Activated CD4-positive, CD25-positive, alpha-beta regulatory T cell (primary cell): ENCODE measurements around the gene PIP.
"Not testable (repeated sequence)": the region's sequence is repeated elsewhere in the genome, so short reads cannot be mapped to it uniquely, and the experiment has no call there.

Experiments used
- DNase-seq, 4 experiments: peaks; one replicate each; lab custom pipeline; 2025; lab: John Stamatoyannopoulos, UW

The PIP gene, protein sequence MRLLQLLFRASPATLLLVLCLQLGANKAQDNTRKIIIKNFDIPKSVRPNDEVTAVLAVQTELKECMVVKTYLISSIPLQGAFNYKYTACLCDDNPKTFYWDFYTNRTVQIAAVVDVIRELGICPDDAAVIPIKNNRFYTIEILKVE

DNA sequence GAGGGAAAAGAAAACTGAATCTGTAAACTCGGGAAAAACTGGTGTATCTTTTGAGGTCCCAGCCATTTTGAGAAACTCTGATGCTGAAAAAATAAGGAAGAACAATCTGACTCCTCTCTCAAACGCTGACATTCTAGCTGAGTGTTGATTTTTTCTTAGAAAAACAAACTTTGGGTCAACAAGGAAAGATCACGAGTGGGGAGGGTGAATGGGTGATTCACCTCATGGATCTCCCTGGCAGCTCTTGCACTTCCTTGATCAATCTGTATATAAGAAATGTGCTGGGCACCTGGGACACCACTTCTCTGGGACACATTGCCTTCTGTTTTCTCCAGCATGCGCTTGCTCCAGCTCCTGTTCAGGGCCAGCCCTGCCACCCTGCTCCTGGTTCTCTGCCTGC is at the start of gene PIP:
PIP (plus strand) TSS at position 297 of the 400 bp plus-strand sequence; CDS start at position 337, 40 bp downstream.
- no peak for DNase-seq

DNA sequence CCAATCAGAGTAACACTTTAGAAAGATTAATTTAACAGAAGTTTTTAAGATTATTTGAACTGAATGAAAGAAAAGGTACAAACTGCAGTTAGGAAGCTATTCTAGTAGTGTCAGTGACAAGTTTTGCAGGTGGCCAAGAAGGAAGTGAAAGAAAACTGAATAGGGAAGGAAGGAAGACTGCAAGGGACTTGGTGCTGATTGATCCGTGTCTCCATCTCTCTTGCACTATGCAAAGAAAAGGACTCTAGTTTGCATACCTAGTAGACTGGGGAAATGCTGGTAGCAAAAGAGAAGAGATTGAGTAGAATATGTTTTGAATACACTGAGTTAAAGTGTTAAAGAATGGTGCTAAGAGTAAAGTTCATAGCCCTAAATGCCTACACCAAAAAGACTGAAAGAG is 46.8 kb upstream of the PIP start:
- no peak for DNase-seq

DNA sequence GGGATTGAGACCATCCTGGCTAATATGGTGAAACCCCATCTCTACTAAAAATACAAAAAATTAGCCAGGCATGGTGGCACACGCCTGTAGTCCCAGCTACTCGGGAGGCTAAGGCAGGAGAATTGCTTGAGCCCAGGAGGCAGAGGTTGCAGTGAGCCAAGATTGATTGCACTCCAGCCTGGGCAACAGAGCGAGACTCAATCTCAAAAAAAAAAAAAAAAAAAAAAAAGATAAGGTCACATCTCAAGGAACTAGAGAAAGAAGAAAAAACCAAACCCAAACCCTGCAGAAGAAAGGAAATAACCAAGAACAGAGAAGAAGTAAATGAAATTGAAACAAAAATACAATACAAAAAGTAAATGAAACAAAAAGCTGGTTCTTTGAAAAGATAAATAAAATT is 46.3 kb upstream of the PIP start:
- DNase-seq, result not testable (repeated sequence)

DNA sequence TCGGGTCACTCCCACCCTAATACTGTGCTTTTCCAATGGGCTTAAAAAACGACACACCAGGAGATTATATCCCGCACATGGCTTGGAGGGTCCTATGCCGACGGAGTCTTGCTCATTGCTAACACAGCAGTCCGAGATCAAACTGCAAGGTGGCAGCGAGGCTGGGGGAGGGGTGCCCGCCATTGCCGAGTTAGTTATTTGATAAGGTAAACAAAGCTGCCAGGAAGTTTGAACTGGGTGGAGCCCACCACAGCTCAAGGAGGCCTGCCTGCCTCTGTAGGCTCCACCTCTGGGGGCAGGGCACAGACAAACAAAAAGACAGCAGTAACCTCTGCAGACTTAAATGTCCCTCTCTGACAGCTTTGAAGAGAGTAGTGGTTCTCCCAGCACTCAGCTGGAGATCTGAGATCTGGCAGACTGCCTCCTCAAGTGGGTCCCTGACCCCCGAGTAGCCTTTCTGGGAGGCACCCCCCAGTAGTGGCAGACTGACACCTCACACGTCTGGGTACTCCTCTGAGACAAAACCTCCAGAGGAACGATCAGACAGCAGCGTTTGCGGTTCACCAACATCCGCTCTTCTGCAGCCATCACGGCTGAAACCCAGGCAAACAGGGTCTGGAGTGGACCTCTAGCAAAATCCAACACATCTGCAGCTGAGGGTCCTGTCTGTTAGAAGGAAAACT is 43.2 kb upstream of the PIP start:
- not testable (repeated sequence) for DNase-seq

DNA sequence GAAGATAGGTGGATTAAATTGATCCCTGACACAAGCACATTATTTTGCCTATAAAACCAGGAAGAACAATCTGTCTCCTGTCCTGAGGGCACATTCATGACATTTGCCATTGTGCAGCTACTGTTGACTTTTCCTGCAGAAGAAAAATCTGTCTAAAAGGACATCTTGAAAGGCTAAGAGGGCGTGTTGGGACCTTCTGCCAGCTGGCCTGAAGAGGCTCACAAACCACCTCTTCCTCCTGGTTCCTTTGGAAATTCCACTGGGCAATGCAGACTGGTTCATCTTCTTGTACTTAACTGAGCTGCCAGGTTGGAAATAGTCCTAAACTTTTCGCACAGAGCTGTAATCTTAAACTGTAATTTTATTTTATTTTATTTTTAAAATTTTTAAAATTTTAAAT is 35.7 kb upstream of the PIP start:
- DNase-seq, result no peak

DNA sequence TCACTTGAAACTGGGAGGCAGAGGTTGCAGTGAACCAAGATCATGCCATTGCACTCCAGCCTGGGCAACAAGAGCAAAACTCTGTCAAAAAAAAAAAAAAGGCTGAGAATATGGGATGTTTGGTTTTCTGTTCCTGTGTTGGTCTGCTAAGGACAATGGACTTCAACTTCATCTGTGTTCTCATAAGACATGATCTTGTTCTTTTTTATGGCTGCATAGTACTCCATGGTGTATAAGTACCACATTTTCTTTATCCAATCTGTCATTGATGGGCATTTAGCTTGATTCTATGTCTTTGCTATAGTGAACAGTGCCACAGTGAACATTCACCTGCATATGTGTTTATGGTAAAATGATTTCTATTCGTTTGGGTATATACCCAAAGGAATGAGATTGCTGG is 32.3 kb upstream of the PIP start:
- DNase-seq, result not testable (repeated sequence)

DNA sequence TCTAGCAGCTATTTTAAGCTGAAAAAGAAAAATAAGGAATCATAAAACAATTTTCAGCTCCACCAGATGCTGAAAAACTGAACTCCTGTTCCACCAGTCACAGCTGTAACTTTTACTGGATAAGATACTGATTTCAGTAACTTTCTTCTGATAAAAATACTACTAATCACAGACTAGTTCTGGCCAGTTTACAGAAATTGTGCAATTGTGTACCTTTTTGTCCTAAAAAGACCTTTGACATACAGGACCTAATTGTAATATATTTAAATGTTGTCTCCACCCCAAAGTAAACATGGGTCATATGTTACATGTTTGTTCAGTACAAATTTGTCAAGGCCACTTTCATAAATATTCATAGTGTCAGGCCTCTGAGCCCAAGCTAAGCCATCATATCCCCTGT is 27.1 kb upstream of the PIP start:
- DNase-seq, result no peak

DNA sequence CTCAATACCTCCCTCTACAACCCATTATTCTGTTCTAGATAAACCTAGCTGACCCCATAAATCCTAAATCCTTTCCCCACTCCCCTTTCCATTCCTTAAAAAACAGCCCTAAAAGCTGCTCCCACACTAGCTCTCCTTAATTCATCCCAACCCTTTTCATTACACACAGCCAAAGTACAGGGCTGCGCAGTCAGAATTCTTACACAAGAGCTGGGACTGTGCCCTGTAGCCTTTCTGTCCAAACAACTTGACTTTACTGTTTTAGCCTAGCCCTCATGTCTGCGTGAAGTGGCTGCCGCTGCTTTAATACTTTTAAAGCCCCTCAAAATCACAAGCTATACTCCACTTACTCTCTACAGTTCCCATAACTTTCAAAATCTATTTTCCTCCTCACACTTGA is 23.9 kb upstream of the PIP start:
- not testable (repeated sequence) for DNase-seq

DNA sequence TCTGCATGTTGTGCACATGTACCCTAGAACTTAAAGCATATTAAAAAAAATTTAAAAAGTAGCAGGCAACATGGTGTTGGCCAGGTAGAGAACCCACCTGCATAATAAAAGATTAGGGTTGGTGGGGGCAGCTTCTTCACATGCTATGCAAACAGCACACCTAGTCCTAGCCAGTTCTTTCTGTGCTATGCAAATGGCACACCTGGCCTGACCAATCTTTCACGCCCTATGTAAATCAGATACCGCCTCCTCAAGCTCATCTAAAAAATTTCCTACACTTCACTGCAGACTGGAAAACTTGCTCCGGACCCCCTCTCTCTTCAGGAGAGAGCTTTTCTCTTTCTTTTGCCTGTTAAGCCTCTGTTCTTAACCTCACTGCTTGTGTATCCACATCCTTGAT is 14.5 kb upstream of the PIP start:
- DNase-seq, result no peak

DNA sequence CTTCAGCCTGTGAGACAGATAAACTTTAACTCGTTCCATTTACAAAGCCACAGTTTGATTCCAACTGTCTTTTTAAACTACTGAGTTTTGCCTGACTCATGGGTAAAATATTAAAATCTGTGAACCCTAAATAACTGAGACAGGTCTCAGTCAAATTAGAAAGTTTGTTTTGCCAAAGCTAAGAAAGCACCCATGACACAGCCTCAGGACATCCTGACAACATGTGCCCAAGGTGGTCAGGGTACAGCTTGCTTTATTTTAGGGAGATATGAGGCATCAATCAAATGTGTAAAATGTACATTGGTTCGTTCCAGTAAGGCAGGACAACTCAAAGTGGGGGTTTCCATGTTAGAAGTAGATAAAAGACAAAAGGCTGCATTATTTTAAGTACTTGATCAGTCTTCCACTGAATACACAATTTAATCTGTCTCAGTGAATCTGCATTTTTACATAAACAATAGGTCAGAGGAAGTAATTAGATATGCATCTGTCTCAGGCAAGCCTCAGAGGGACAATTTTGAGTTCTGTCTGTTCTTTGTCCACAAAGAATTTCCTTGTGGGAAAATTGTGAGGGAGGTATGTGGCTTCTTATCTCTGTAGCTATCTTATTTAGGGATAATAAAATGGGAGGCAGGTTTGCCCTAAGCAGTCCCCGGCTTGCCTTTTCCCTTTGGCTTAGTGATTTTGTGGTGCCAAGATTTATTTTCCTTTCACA is 11.0 kb upstream of the PIP start:
- no peak for DNase-seq

DNA sequence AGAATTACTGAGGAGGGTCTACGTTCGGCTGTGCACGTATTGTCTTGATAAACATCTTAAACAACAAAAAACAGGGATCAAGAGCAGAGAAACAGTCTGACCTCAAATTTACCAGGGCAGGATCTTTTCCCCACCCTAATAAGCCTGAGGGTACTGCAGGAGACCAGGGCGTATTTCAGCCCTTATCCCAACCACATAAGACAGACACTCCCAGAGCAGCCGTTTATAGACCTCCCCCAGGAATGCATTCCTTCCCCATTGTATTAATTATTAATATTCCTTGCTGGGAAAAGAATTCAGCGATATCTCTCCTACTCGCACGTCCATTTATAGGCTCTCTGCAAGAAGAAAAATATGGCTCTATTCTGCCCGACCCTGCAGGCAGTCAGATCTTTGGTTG is 8.6 kb upstream of the PIP start:
- DNase-seq, result not testable (repeated sequence)

DNA sequence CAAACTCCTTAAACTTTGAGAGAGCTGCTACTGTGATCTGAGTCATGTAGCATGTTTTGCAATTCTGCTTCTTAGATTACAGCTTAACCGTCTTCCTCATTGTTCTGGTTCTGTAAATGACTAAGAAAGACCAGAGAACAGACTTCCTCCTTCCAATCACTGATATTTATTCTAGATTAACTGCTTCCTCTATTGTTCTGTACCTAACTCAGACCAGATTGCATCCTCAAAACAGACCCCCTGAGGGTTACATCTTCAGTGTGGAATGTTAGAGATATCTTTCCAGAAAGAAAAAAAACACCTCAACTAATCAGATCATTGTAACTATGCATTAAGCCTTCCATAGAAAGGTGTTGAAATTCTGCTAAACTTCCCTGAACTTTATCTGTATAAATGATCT is 5.7 kb upstream of the PIP start:
- no peak for DNase-seq

DNA sequence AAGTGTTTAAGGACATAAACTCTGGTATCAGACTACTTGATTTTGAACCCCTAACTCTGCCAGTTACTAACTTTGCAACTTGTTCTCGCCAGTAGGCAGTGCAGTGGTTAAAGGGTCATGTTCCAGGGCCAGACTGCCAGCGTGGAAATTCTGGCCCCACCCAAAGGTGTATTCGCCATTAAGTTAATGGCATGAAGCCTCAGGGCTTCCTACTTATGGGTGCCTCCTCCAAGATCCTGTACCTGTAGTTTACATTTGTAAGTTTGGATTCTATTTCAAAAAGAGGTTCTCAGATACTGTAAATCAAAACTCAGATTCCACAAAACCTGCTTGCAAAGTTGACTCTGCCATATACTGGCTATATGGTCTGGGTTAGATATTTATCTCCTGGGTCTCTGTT is 2.8 kb upstream of the PIP start:
- no peak for DNase-seq

DNA sequence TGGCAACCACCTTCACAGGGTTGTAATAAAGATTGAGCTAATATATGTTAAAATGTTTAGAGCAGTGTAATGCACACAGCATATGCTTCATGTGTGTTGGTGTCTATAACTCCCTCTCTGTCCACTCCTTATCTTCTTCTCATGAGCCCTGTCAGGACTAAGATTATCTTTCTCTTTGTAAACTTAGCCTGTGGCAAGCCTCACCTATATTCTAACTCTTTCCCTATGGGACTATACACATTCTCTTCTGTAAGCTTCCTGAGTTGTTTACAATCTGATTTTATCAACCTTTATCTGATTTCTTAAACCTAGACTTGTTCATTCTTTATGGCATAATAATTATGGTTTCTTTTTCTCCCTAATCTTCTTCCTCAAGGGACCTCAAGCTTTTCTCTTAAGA is 2.4 kb upstream of the PIP start:
- no peak for DNase-seq

DNA sequence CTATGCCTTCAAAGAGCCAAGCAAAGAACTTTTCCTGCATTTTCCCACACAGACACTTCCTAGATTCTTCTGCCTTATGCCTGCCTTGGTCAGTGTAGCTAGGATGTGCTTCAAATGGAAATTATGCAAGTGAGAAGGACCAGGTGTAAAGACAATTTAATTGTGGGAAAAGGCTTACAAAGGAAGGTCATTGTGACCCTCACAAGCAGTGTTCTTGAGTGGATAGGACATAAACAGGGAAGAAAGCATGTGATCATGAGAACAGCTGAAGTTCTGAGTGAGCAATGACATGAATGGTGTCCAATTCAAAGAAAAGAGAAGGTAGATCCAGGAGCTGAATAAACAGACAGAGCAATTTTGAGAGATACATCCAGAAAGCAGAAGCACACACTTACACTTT is 1.3 kb upstream of the PIP start:
- no peak for DNase-seq

DNA sequence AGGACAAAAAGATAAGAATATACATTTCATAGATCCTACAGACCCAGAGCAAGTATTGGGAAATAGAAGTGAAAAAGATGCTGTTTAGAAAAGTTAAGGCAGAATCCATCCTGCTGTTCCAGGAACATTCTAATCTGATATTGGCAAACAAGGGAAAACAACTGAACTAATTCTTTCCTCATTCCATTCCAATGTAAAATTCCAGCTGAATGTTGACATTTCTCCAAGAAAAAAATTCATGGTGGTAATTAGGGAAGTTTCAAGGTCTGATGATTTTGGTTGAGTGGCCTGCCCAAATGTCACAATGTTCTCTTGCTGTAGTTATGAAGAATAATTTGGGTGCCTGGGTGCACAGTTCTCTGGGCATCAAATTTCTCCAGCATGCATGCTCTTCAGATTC is 15.2 kb downstream of the PIP start:
- no peak for DNase-seq

DNA sequence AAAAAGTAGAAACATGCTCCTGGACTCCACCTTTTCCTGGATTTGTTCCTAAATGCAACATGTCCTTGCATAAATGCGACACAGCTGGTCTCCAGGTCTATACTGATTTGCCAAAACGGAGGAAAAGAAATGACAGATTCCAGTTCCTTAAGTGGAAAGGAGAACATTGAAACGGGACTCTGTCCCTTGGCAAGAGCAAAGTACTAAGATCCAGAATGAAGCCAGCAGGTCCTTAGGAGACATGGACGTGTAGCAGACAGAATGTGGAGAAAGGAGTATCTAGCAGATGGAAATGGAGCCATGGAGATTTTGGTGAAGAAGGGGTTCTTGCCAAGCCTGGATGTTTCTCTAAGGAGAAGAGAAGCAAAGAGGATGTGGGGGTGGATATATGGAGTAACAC is 16.2 kb downstream of the PIP start:
- DNase-seq, result no peak

DNA sequence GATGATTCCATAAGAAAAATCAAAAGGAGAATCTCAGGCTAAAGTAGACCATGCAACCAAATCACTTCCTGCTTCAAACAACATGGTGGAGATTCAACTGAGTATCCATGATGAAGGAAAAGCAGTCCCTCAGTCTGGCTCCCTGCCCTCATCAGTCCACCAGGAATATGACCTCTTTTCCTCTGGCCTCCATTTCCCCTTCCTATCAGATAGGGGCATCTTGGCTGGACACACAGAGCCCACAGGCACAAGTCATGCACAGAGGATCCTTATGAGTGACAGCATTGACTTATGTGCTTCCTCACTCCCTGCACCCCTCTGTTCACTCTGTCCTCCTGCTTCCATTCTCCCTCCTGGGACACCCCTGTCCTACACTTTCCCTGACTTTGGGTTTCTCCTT is 16.8 kb downstream of the PIP start:
- DNase-seq, result no peak

DNA sequence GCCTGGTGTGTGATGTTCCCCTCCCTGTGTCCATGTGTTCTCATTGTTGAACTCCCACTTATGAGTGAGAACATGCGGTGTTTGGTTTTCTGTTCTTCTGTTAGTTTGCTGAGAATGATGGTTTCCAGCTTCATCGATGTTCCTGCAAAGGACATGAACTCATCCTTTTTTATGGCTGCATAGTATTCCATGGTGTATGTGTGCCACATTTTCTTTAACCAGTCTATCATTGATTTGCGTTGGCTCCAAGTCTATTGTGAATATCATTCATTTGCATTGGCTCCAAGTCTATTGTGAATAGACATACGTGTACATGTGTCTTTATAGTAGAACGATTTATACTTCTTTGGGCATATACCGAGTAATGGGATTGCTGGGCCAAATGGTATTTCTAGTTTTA is 18.8 kb downstream of the PIP start:
- DNase-seq, result not testable (repeated sequence)

DNA sequence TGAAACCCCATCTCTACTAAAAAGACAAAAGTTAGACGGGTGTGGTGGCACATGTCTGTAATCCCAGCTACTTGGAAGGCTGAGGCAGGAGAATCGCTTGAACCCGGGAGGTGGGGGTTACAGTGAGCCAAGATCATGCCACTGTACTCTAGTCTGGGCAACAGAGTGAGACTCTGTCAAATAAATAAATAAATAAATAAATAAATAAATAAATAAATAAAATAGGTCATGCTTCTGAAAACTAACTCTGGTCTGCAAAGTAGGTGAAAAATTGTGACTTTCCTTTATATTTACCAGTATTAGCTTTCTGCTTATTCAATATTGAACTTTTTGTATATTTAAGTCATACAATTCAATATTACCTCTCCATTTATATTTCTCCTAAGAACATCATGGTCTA is 26.7 kb downstream of the PIP start:
- DNase-seq, result not testable (repeated sequence)

DNA sequence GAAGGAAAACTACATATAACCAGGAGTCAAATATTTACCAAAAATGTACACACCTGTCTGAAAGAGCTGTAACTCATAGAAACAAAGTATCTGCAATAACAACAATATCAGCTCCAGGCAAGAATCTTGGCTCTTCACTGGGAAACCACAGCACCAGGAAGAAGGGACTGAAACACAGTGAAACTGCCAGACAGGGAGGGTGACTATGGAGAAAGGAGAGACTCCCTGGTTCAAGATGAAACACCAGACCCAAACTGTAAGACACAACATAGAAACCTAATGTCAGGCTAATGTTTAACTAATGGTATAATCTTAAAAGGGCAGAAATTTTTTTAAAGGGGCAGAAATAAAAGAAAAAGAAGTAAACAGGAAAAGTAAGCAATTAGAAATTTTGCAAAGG is 39.8 kb downstream of the PIP start:
- DNase-seq, result no peak

DNA sequence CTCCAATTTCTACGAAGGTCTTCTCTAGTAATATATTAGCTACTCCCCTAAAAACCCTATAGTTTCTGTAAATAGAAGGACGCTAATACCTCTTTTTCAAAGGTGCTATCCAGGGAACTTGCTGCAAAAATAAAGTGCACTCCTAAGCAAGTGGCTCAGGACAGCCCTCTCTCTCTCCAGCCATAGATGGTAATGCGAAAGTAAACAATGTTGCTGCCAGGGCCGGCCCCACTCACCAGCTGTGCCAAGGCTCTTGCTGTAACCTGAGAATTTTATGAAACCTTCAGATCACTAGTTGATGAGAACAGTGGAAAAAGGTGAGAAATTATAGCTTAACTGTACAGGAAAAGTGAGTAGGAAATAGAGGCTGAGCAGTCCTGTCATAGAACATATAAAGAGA is 40.5 kb downstream of the PIP start:
- no peak for DNase-seq

DNA sequence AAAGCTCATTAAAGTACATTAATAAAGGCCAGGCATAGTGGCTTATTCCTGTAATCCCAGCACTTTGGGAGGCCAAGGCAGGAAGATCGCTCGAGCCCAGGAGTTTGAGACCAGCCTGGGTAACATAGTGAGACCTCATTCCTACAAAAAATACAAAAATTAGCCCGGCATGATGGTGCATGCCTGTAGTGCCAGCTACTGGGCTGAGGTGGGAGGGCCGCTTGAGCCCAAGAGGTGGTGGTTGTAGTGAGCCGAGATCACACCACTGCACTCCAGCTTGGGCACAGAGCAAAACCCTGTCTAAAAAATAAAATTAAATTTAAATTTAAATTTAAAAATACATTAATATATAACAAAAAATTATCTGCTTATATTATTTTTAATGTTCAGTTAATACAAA is 44.3 kb downstream of the PIP start:
- no peak for DNase-seq
